K562 (cell line): ENCODE results near the gene ARL3. TPM values are rescaled to one million over a fixed set of nuclear protein-coding genes. Genes with fewer than 3 reads are reported as not detected.
A peak's percentile ranks its signal among the peaks of the same experiment; 100 is the strongest.

Experiments
- CBX1 ChIP-seq: sonication (generic); IDR thresholded peaks from 2 replicates; pipeline ENCODE4 v1.6.1; 2016; ENCODE audit warnings: antibody characterized with exemption, low read depth, mild to moderate bottlenecking
- CXXC5 ChIP-seq: fragments of 250-450 bp; sonication (Bioruptor Pico); IDR thresholded peaks from 2 replicates; pipeline ENCODE4 v1.8.0; 2022; ENCODE audit warnings: inconsistent platforms, mild to moderate bottlenecking, moderate library complexity
- DPF2 ChIP-seq: fragments of 450-650 bp; IDR thresholded peaks from 2 replicates; pipeline ENCODE4 v1.6.1; 2016
- FIP1L1 ChIP-seq: fragments of 200-400 bp; formaldehyde crosslinking; IDR thresholded peaks from 2 replicates; pipeline ENCODE4 v1.6.1; 2018; ENCODE audit warnings: mild to moderate bottlenecking, low read depth, low read length; ENCODE audit not compliant: poor library complexity, severe bottlenecking
- NFRKB ChIP-seq: fragments of 450-650 bp; IDR thresholded peaks from 2 replicates; pipeline ENCODE4 v1.6.1; 2016; ENCODE audit warnings: low read depth
- NRF1 ChIP-seq, 2 experiments: fragments of 450-650 bp; IDR thresholded peaks in 1 of 2; conservative IDR thresholded peaks in 1 of 2; 2 replicates each; pipeline ENCODE4 v1.6.1; 2014; ENCODE audit warnings: mild to moderate bottlenecking in 2 of 2
- PRPF4 ChIP-seq: fragments of 200-400 bp; formaldehyde crosslinking; IDR thresholded peaks from one replicate; pipeline ENCODE4 v1.6.1; 2017; ENCODE audit warnings: low read length, low read depth, mild to moderate bottlenecking; ENCODE audit not compliant: insufficient read depth, poor library complexity, severe bottlenecking
- SAP30 ChIP-seq: fragments of 200-600 bp; sonication (generic); IDR thresholded peaks from 2 replicates; pipeline ENCODE4 v1.6.1; 2012; ENCODE audit warnings: borderline replicate concordance, low read depth, mild to moderate bottlenecking, moderate library complexity, low read length, control low read depth, inconsistent platforms; ENCODE audit not compliant: insufficient read depth, poor library complexity, severe bottlenecking
- SLC30A9 ChIP-seq: fragments of 250-450 bp; sonication (Bioruptor Pico); IDR thresholded peaks from 2 replicates; pipeline ENCODE4 v1.8.0; 2022; ENCODE audit warnings: mild to moderate bottlenecking, moderate library complexity
- SMAD1 ChIP-seq: fragments of 150-350 bp; IDR thresholded peaks from 2 replicates; pipeline ENCODE4 v1.6.1; 2014; ENCODE audit warnings: low read length, low read depth; ENCODE audit not compliant: partially characterized antibody
- SRF ChIP-seq, 2 experiments: fragments of 250-450, 450-650 bp in 1 of 2; sonication (Bioruptor Pico) in 1 of 2; sonication (generic) in 1 of 2; formaldehyde crosslinking; IDR thresholded peaks; 2 replicates each; pipeline versions ENCODE4 v1.5.0 to v1.5.1; 2020 to 2022; ENCODE audit warnings: mild to moderate bottlenecking in 1 of 2, missing genetic modification reagents in 1 of 2
- TFE3 ChIP-seq: fragments of 450-650 bp; formaldehyde crosslinking; IDR thresholded peaks from 2 replicates; pipeline ENCODE4 v1.4.0; 2020; ENCODE audit warnings: mild to moderate bottlenecking, mixed read lengths
- ZC3H8 ChIP-seq: fragments of 450-650 bp; IDR thresholded peaks from 2 replicates; pipeline ENCODE4 v1.6.1; 2017
- ZFX ChIP-seq: sonication (generic); formaldehyde crosslinking; IDR thresholded peaks from 2 replicates; pipeline ENCODE4 v1.8.0; 2022; ENCODE audit warnings: mild to moderate bottlenecking, missing genetic modification reagents, moderate library complexity
- ZNF518B ChIP-seq: fragments of 250-450 bp; sonication (Bioruptor Pico); IDR thresholded peaks from 2 replicates; pipeline ENCODE4 v1.5.0; 2021; ENCODE audit warnings: mild to moderate bottlenecking, moderate library complexity
- ZNF639 ChIP-seq, 2 experiments: fragments of 200-800 bp in 1 of 2; sonication (Bioruptor generic) in 1 of 2; sonication (generic) in 1 of 2; formaldehyde crosslinking in 1 of 2; IDR thresholded peaks in 1 of 2; conservative IDR thresholded peaks in 1 of 2; 2 replicates each; pipeline versions ENCODE4 v1.5.0 to v1.6.1; 2016 to 2020; ENCODE audit warnings: missing compliant biosample characterization in 1 of 2, missing genetic modification characterization in 1 of 2, missing genetic modification reagents in 1 of 2
- polyA plus RNA-seq, 8 experiments: library from polyadenylated mRNA; depleted of rRNA in 4 of 8; stranded (reverse) in 5 of 8; unstranded in 3 of 8; fragments of >200 nt; fragmentation: Nextera tagmentation in 2 of 8; fragmentation: Illumina TruSeq in 1 of 8; extraction: Ambion mirVana in 2 of 8; extraction: Trizol in 1 of 8; gene quantifications; 2 replicates each; pipeline versions ENCODE4 v1.2.1 to v1.2.3, GENCODE V29; 2011 to 2014; ENCODE audit warnings: inconsistent platforms in 1 of 8, missing spikeins in 1 of 8
- total RNA-seq, 7 experiments: library from RNA; depleted of rRNA in 6 of 7; stranded (reverse); fragments of >200 nt in 6 of 7; fragmentation: Illumina TruSeq in 2 of 7; extraction: Trizol in 2 of 7; gene quantifications; 2 replicates each; pipeline versions ENCODE4 v1.2.1 to v1.2.3, GENCODE V29; 2011 to 2021; ENCODE audit warnings: low replicate concordance in 1 of 7
- TF ChIP-seq, protein P1 (sequence below), 2 experiments: IDR thresholded peaks; 2 replicates each; pipeline ENCODE4 v1.6.1; 2011; ENCODE audit warnings: borderline replicate concordance in 1 of 2, control low read depth in 1 of 2, low read depth in 1 of 2, low read length in 1 of 2, mild to moderate bottlenecking in 1 of 2, mixed read lengths in 1 of 2, moderate library complexity in 1 of 2; ENCODE audit not compliant: insufficient read depth in 1 of 2, insufficient read length in 1 of 2, poor library complexity in 1 of 2, severe bottlenecking in 1 of 2; ENCODE audit errors: extremely low read depth in 1 of 2

The ARL3 gene
- total and polyA plus RNA-seq, 9 of the 15 experiments (the other 6 are each of a cell fraction or from before 2014, with no cell fraction given) = 2.9 to 8.9 (median 4.8) TPM

DNA sequence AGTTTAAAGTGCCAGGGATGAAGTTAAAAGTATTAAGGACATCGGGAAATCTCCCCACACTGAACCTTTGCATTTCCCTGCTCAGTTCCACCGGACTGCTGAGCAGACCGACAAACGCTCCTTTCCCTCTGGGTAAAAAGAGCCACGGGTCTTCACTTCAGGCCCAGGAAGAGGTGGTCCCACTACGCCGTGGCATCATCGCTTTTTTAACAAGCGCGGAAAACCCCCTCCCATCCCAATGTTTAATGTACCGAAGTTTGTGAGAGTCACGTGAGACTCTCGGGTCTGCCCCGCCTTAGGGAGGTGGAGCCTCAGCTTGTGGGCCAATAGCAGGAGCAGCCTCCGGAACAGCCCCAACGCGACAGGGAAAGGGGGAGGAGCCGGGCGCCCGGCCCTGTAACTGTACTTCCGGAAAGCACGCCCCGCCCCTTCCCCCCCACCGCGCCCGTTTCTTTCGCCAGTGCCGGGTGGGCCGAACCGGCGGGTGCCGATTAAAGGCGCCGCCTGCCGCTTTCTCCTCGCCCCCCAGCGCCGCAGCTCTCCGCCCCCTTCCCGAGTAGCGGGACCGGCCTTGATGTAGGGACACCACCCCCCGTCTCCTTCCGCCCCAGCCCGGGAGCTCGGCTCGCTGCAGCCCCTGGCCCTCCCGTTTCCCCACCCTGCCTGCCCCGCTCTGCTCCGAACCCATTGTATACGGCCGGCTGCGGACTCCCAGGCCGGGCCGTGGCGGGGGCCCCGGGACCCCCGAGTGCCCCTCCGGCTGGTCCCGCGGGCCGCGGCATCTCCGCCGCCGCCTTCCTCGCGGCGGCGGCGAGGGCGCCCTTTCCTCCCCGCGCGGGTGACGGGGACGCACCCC, 72.1 kb downstream of the ARL3 start (continued):
- TF ChIP-seq, protein P1, sequence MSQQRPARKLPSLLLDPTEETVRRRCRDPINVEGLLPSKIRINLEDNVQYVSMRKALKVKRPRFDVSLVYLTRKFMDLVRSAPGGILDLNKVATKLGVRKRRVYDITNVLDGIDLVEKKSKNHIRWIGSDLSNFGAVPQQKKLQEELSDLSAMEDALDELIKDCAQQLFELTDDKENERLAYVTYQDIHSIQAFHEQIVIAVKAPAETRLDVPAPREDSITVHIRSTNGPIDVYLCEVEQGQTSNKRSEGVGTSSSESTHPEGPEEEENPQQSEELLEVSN (IDR thresholded peaks at IDR 0.05; ENCODE audit: borderline replicate concordance in 1 of 2, extremely low read depth in 1 of 2, insufficient read depth in 1 of 2, insufficient read length in 1 of 2, low read depth in 1 of 2, low read length in 1 of 2, poor library complexity in 1 of 2, severe bottlenecking in 1 of 2) = peak in 1 of 2 experiments; percentile 34
- TF ChIP-seq NRF1 (conservative IDR thresholded peaks at IDR 0.05 in 1 of 2, IDR thresholded peaks at IDR 0.05 in 1 of 2) (peak; percentile 56 to 70; a peak in 3 of 4 replicates), ZNF518B (CRISPR knock-in tag) (no peak), ZFX (CRISPR knock-in tag) (peak; percentile 59), FIP1L1 (peak; percentile 19), NFRKB (no peak), DPF2 (0 out of 2 replicates have a peak, but pooled peaks have one; percentile 21), SMAD1 (no peak), CXXC5 (CRISPR knock-in tag) (peak; percentile 38), SRF (CRISPR knock-in tag; IDR thresholded peaks at IDR 0.05) (peak in 1 of 2 experiments; percentile 65; a peak in 1 of 4 replicates), ZC3H8 (no peak), SAP30 (no peak), CBX1 (peak; percentile 42; the same call in 1 of the 2 replicates), TFE3 (CRISPR knock-in tag) (peak; percentile 97), SLC30A9 (CRISPR knock-in tag) (no peak), PRPF4 (no peak), ZNF639 (CRISPR knock-in tag; conservative IDR thresholded peaks at IDR 0.05 in 1 of 2, IDR thresholded peaks at IDR 0.05 in 1 of 2) (peak in 1 of 2 experiments; percentile 78; a peak in 1 of 4 replicates)
